Measurements from ENCODE around the gene RB1. TPM values are rescaled to one million over a fixed set of nuclear protein-coding genes. Genes with fewer than 3 reads are reported as not detected.

RB1 gene
- total RNA-seq, 2 experiments from 2014 or later: 33.5 to 84.4 TPM

GRCh38 chr13:48356750-48357149 lies 53.2 kb downstream of the RB1 start:
- Histone ChIP-seq H3K4me1 (ENCODE audit: insufficient read depth, low read length, poor library complexity, severe bottlenecking) (no peaks in the 10 kb centered on the region), H3K4me2 (ENCODE audit: low read length) (no peak overlapping the region), H3K36me3 (ENCODE audit: insufficient read depth, low read length) (peaks cover 69% of the 10 kb centered on the region), H3K4me3 (ENCODE audit: low read depth, low read length, poor library complexity, severe bottlenecking) (no peak overlapping the region), H3K79me2 (ENCODE audit: insufficient read depth, low read depth, low read length) (no peaks in the 10 kb centered on the region), H2AFZ (ENCODE audit: low read length) (no peak overlapping the region), H3K9me2 (ENCODE audit: insufficient read depth, low read length) (no peaks in the 10 kb centered on the region), H3K27ac (ENCODE audit: low read depth, low read length, poor library complexity, severe bottlenecking) (no peak overlapping the region), H4K20me1 (ENCODE audit: insufficient read depth, low read length) (no peaks in the 10 kb centered on the region), H3K9me3 (ENCODE audit: low read length) (peaks cover 37% of the 10 kb centered on the region)
- DNase-seq (ENCODE audit: low spot score): no peak
- POLR2A ChIA-PET: interaction anchor here (0.6 to 1.6 kb wide), 5 partner anchors 9 to 207 kb away, joined by 3 to 5 read pairs (median 3); no protein-coding TSS in a partner anchor
- BruUV-seq (replicated peaks): no TSS peak
- TF ChIP-seq CTCF (conservative IDR thresholded peaks at IDR 0.05; ENCODE audit: low read length) (no peak), EZH2phosphoT487 (IDR thresholded peaks at IDR 0.05; ENCODE audit: borderline replicate concordance, low read depth, low read length) (no peak)
- intact Hi-C loops (cut with micrococcal nuclease; ENCODE audit: unreplicated experiment): no loop called here
- CTCF ChIA-PET (ENCODE audit: unreplicated experiment): no interaction called here

- Histone ChIP-seq H3K4me3 (ENCODE audit: low read depth, low read length, poor library complexity, severe bottlenecking) (no peak overlapping the region), H3K79me2 (ENCODE audit: insufficient read depth, low read depth, low read length) (no peaks in the 10 kb centered on the region), H3K9me3 (ENCODE audit: low read length) (no peaks in the 10 kb centered on the region; the same call in 1 of the 2 replicates), H4K20me1 (ENCODE audit: insufficient read depth, low read length) (no peaks in the 10 kb centered on the region), H2AFZ (ENCODE audit: low read length) (no peak overlapping the region), H3K9me2 (ENCODE audit: insufficient read depth, low read length) (no peaks in the 10 kb centered on the region), H3K4me2 (ENCODE audit: low read length) (no peak overlapping the region), H3K27ac (ENCODE audit: low read depth, low read length, poor library complexity, severe bottlenecking) (no peak overlapping the region), H3K36me3 (ENCODE audit: insufficient read depth, low read length) (peaks cover 73% of the 10 kb centered on the region), H3K4me1 (ENCODE audit: insufficient read depth, low read length, poor library complexity, severe bottlenecking) (no peaks in the 10 kb centered on the region)
- intact Hi-C loops (cut with micrococcal nuclease; ENCODE audit: unreplicated experiment): no loop called here
- TF ChIP-seq EZH2phosphoT487 (IDR thresholded peaks at IDR 0.05; ENCODE audit: borderline replicate concordance, low read depth, low read length) (no peak), CTCF (conservative IDR thresholded peaks at IDR 0.05; ENCODE audit: low read length) (no peak)
- DNase-seq (ENCODE audit: low spot score): no peak
- ChIA-PET CTCF (ENCODE audit: unreplicated experiment) (no interaction called here), POLR2A (no interaction called here)
- no TSS peak for BruUV-seq (replicated peaks)
These were observed 66.4 kb downstream of the RB1 start for GRCh38 chr13:48369988-48370387.

- H3K4me1 ChIP-seq (ENCODE audit: insufficient read depth, low read length, poor library complexity, severe bottlenecking): no peaks in the 10 kb centered on the region
- H2AFZ ChIP-seq (ENCODE audit: low read length): no peak overlapping the region
- H3K4me2 ChIP-seq (ENCODE audit: low read length): no peak overlapping the region
- no peaks in the 10 kb centered on the region for H4K20me1 ChIP-seq (ENCODE audit: insufficient read depth, low read length)
- intact Hi-C loops (cut with micrococcal nuclease; ENCODE audit: unreplicated experiment): no loop called here
- H3K9me3 ChIP-seq (ENCODE audit: low read length): no peaks in the 10 kb centered on the region; the same call in 1 of the 2 replicates
- ChIA-PET POLR2A (no interaction called here), CTCF (ENCODE audit: unreplicated experiment) (no interaction called here)
- H3K27ac ChIP-seq (ENCODE audit: low read depth, low read length, poor library complexity, severe bottlenecking): no peak overlapping the region
- no peak overlapping the region for H3K4me3 ChIP-seq (ENCODE audit: low read depth, low read length, poor library complexity, severe bottlenecking)
- peaks cover 73% of the 10 kb centered on the region for H3K36me3 ChIP-seq (ENCODE audit: insufficient read depth, low read length)
- no peaks in the 10 kb centered on the region for H3K79me2 ChIP-seq (ENCODE audit: insufficient read depth, low read depth, low read length)
- no TSS peak for BruUV-seq (replicated peaks)
- no peak for DNase-seq (ENCODE audit: low spot score)
- TF ChIP-seq EZH2phosphoT487 (IDR thresholded peaks at IDR 0.05; ENCODE audit: borderline replicate concordance, low read depth, low read length) (no peak), CTCF (conservative IDR thresholded peaks at IDR 0.05; ENCODE audit: low read length) (no peak)
- H3K9me2 ChIP-seq (ENCODE audit: insufficient read depth, low read length): no peaks in the 10 kb centered on the region
These were observed 67.3 kb downstream of the RB1 start for GRCh38 chr13:48370815-48371214.

Data from OCI-LY7 (cell line).